Measurements from ENCODE around the gene CAPG.

CAPG gene

GRCh38 chr2:85436836-85437487, 26.8 kb upstream of the CAPG start:
- 0 out of 2 replicates have a peak overlapping the region, but pooled peaks have one; percentile 46 for H3K4me3 ChIP-seq (ENCODE audit: low read length)
- TF ChIP-seq EZH2phosphoT487 (IDR thresholded peaks at IDR 0.05; ENCODE audit: low read length) (no peak), EZH2 (optimal IDR thresholded peaks at IDR 0.05; ENCODE audit: low read depth, low read length) (no peak), CTCF (IDR thresholded peaks at IDR 0.05; ENCODE audit: low read length) (no peak)
- no peaks in the 10 kb centered on the region for H3K9me3 ChIP-seq (replicated peaks; ENCODE audit: insufficient read depth, low read length)
- no peaks in the 10 kb centered on the region for H4K20me1 ChIP-seq (ENCODE audit: insufficient read depth, low read length)
- H2AFZ ChIP-seq (ENCODE audit: low read length) = peak overlapping the region; percentile 90
- no peaks in the 10 kb centered on the region for H3F3A ChIP-seq (ENCODE audit: insufficient read depth, low read length)
- no peaks in the 10 kb centered on the region for H3K9me2 ChIP-seq (replicated peaks; ENCODE audit: insufficient read depth, low read length)
- DNase-seq = no peak
- H3K9ac ChIP-seq (ENCODE audit: low read length) = peak overlapping the region; percentile 50; the same call in 1 of the 2 replicates
- H3K27me3 ChIP-seq (replicated peaks; ENCODE audit: insufficient read depth, low read length) = no peaks in the 10 kb centered on the region
- peak overlapping the region; percentile 60; the same call in 1 of the 2 replicates for H3K4me2 ChIP-seq (ENCODE audit: low read depth, low read length)
- no peak overlapping the region for H3K27ac ChIP-seq (ENCODE audit: low read length)
- no peaks in the 10 kb centered on the region for H3K36me3 ChIP-seq (replicated peaks; ENCODE audit: insufficient read depth, low read length)
- H3K79me2 ChIP-seq (ENCODE audit: low read length) = no peaks in the 10 kb centered on the region
- peaks cover 5% of the 10 kb centered on the region for H3K4me1 ChIP-seq (ENCODE audit: low read length)

GRCh38 chr2:85435981-85436835, 26.0 kb upstream of the CAPG start:
- DNase-seq = no peak
- no peaks in the 10 kb centered on the region for H3K9me2 ChIP-seq (replicated peaks; ENCODE audit: insufficient read depth, low read length)
- H3F3A ChIP-seq (ENCODE audit: insufficient read depth, low read length) = no peaks in the 10 kb centered on the region
- H3K27ac ChIP-seq (ENCODE audit: low read length) = no peak overlapping the region
- peaks cover 5% of the 10 kb centered on the region for H3K4me1 ChIP-seq (ENCODE audit: low read length)
- TF ChIP-seq CTCF (IDR thresholded peaks at IDR 0.05; ENCODE audit: low read length) (no peak), EZH2phosphoT487 (IDR thresholded peaks at IDR 0.05; ENCODE audit: low read length) (no peak), EZH2 (optimal IDR thresholded peaks at IDR 0.05; ENCODE audit: low read depth, low read length) (no peak)
- no peaks in the 10 kb centered on the region for H3K27me3 ChIP-seq (replicated peaks; ENCODE audit: insufficient read depth, low read length)
- H3K79me2 ChIP-seq (ENCODE audit: low read length) = no peaks in the 10 kb centered on the region
- no peaks in the 10 kb centered on the region for H3K36me3 ChIP-seq (replicated peaks; ENCODE audit: insufficient read depth, low read length)
- no peak overlapping the region for H3K4me2 ChIP-seq (ENCODE audit: low read depth, low read length)
- H3K9me3 ChIP-seq (replicated peaks; ENCODE audit: insufficient read depth, low read length) = no peaks in the 10 kb centered on the region
- no peak overlapping the region for H3K9ac ChIP-seq (ENCODE audit: low read length)
- H4K20me1 ChIP-seq (ENCODE audit: insufficient read depth, low read length) = no peaks in the 10 kb centered on the region
- no peak overlapping the region for H3K4me3 ChIP-seq (ENCODE audit: low read length)
- H2AFZ ChIP-seq (ENCODE audit: low read length) = no peak overlapping the region

DNA sequence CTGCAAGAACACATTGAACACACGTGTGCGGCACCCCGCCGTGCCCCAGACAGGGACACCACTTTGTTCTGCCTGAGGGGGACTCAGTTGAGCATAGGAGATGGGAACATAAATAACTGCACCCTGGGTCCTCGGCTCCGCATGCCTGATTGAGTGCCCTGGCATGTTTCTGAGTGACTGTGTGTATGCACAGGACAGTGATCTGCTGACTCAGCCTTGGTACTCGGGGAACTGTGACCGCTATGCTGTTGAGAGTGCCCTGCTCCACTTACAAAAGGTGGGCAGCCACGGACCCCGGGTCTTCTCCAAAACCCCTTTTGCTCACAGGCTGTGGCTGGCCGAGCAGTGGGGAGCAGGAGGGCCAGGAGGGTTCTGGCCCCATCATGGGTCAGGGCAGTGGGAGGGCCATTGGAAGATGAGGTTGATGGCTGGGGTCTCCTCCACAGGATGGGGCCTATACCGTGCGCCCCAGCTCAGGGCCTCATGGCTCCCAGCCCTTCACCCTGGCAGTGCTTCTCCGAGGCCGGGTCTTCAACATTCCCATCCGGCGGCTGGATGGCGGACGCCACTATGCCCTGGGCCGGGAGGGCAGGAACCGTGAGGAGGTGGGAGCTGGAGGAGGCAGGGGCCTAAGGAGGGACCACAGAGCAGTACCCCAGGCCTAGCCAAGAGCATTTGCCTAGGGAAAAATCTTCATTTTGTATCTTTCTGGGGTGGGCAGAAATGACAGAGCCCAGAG, 25.2 kb upstream of the CAPG start:
- H3K4me1 ChIP-seq (ENCODE audit: low read length) = peaks cover 5% of the 10 kb centered on the region
- H3K36me3 ChIP-seq (replicated peaks; ENCODE audit: insufficient read depth, low read length) = no peaks in the 10 kb centered on the region

More for the DNA sequence above, 25.2 kb upstream of the CAPG start:
- Histone ChIP-seq H3K27ac (ENCODE audit: low read length) (no peak overlapping the region), H3K9ac (ENCODE audit: low read length) (no peak overlapping the region), H2AFZ (ENCODE audit: low read length) (no peak overlapping the region), H3K4me2 (ENCODE audit: low read depth, low read length) (no peak overlapping the region), H3K9me3 (replicated peaks; ENCODE audit: insufficient read depth, low read length) (no peaks in the 10 kb centered on the region), H3K79me2 (ENCODE audit: low read length) (no peaks in the 10 kb centered on the region), H3K27me3 (replicated peaks; ENCODE audit: insufficient read depth, low read length) (no peaks in the 10 kb centered on the region), H3F3A (ENCODE audit: insufficient read depth, low read length) (no peaks in the 10 kb centered on the region), H3K4me3 (ENCODE audit: low read length) (no peak overlapping the region), H4K20me1 (ENCODE audit: insufficient read depth, low read length) (no peaks in the 10 kb centered on the region), H3K9me2 (replicated peaks; ENCODE audit: insufficient read depth, low read length) (no peaks in the 10 kb centered on the region)
- TF ChIP-seq EZH2phosphoT487 (IDR thresholded peaks at IDR 0.05; ENCODE audit: low read length) (no peak), CTCF (IDR thresholded peaks at IDR 0.05; ENCODE audit: low read length) (no peak), EZH2 (optimal IDR thresholded peaks at IDR 0.05; ENCODE audit: low read depth, low read length) (no peak)
- DNase-seq = no peak
